Thoracic aorta (tissue), 2 donors: ENCODE results near the gene OLFML3. TPM values are rescaled to one million over a fixed set of nuclear protein-coding genes. Genes with fewer than 3 reads are reported as not detected.

ENCODE experiments used
- ATAC-seq: fragments of 150-250 bp; one replicate; pipeline ENCODE4 v1.8.0; 2017; ENCODE audit warnings: low read depth; ENCODE audit not compliant: insufficient number of reproducible peaks, low FRiP score
- DNase-seq: peaks from one replicate; pipeline ENCODE4 v3.0.0-alpha.2; 2020; ENCODE audit warnings: low spot score
- H3K27ac ChIP-seq, 2 donors: fragments of 200-600 bp; sonication (generic); 1 replicate in 1 of 2; 2 replicates in 1 of 2; pipeline ENCODE4 v1.5.1; 2016; ENCODE audit warnings: mild to moderate bottlenecking in 2 of 2, moderate library complexity in 2 of 2
- H3K27me3 ChIP-seq: fragments of 200-600 bp; sonication (generic); replicated peaks from 2 replicates; pipeline ENCODE4 v1.6.0; 2016; ENCODE audit warnings: mild to moderate bottlenecking; ENCODE audit not compliant: insufficient read depth
- H3K36me3 ChIP-seq: fragments of 200-600 bp; sonication (generic); one replicate; pipeline ENCODE4 v1.5.1; 2016
- H3K4me1 ChIP-seq, 2 donors: fragments of 200-600 bp; sonication (generic); 1 replicate in 1 of 2; 2 replicates in 1 of 2; pipeline versions ENCODE4 v1.5.1 to v1.6.0; 2016; ENCODE audit warnings: low read depth in 2 of 2, mild to moderate bottlenecking in 1 of 2; ENCODE audit not compliant: control insufficient read depth in 1 of 2
- H3K4me3 ChIP-seq: fragments of 200-600 bp; sonication (generic); 2 replicates; pipeline ENCODE4 v1.5.1; 2016; ENCODE audit warnings: mild to moderate bottlenecking
- H3K9me3 ChIP-seq: fragments of 200-600 bp; sonication (generic); 2 replicates; pipeline ENCODE4 v1.5.1; 2016
- CTCF ChIP-seq: fragments of 200-600 bp; sonication (generic); IDR thresholded peaks from one replicate; pipeline ENCODE4 v1.5.1; 2019; ENCODE audit warnings: antibody characterized with exemption
- total RNA-seq, 2 donors: library from RNA; depleted of rRNA; stranded (reverse); fragments of >200 nt; gene quantifications; one replicate each; pipeline versions ENCODE4 v1.1.0 to v1.2.3, GENCODE V29; 2016

Gene OLFML3
- total RNA-seq, 2 donors from 2014 or later: 56.0 to 63.9 TPM

- DNase-seq: no peak
- TF ChIP-seq CTCF: no peak
- H3K9me3 ChIP-seq: no peaks in the 10 kb centered on the region
Measured at GRCh38 chr1:114024049-114024448, 44.8 kb downstream of the OLFML3 start.

GRCh38 chr1:114025609-114026401 is 46.5 kb downstream of the OLFML3 start:
- no peak for TF ChIP-seq CTCF
- no peak for DNase-seq
- H3K4me1 ChIP-seq: no peaks in the 10 kb centered on the region
- ATAC-seq: no peak
- H3K4me3 ChIP-seq: no peak overlapping the region
- no peak overlapping the region for H3K27ac ChIP-seq
- no peaks in the 10 kb centered on the region for H3K27me3 ChIP-seq
- H3K9me3 ChIP-seq: no peaks in the 10 kb centered on the region
- H3K36me3 ChIP-seq: no peaks in the 10 kb centered on the region

More at GRCh38 chr1:114024049-114024448, 44.8 kb downstream of the OLFML3 start:
- no peak for ATAC-seq
- no peak overlapping the region for H3K4me3 ChIP-seq
- no peak overlapping the region for H3K27ac ChIP-seq
- H3K36me3 ChIP-seq: no peaks in the 10 kb centered on the region
- no peaks in the 10 kb centered on the region for H3K27me3 ChIP-seq
- H3K4me1 ChIP-seq: no peaks in the 10 kb centered on the region

GRCh38 chr1:114026797-114027196 is 47.5 kb downstream of the OLFML3 start:
- DNase-seq (no peak), ATAC-seq (no peak)
- TF ChIP-seq CTCF: no peak
- Histone ChIP-seq H3K27me3 (no peaks in the 10 kb centered on the region), H3K9me3 (no peaks in the 10 kb centered on the region), H3K36me3 (no peaks in the 10 kb centered on the region), H3K4me1 (no peaks in the 10 kb centered on the region), H3K27ac (no peak overlapping the region), H3K4me3 (no peak overlapping the region)

Other genes with a start within 250 kb of the OLFML3 start
- gene PHTF1, start 220.0 kb upstream of the OLFML3 start, total RNA-seq: 10 to 100 TPM; 21.2 to 21.3 TPM
- gene RSBN1, start 167.0 kb upstream of the OLFML3 start, total RNA-seq: 10 to 100 TPM; 16.1 to 23.5 TPM
- gene PTPN22, start 107.8 kb upstream of the OLFML3 start, total RNA-seq: 1 to 10 TPM; 6.6 to 8.1 TPM
- gene BCL2L15, start 91.9 kb upstream of the OLFML3 start, total RNA-seq: 1 to 10 TPM in 1 of 2 donors, under 1 TPM in 1; 0.14 to 1.7 TPM
- gene AP4B1, start 74.7 kb upstream of the OLFML3 start, total RNA-seq: 10 to 100 TPM in 1 of 2 donors, 1 to 10 TPM in 1; 7.0 to 47.2 TPM
- gene DCLRE1B, start 74.1 kb upstream of the OLFML3 start, total RNA-seq: 1 to 10 TPM; 3.2 to 4.4 TPM
- gene HIPK1, start 50.1 kb upstream of the OLFML3 start, total RNA-seq: 10 to 100 TPM; 47.4 to 59.1 TPM
- gene SYT6, start 174.4 kb downstream of the OLFML3 start, total RNA-seq: under 1 TPM in 1 of 2 donors, not detected in 1; 0.85 TPM